Activated CD8-positive, alpha-beta T cell treated with anti-CD3 and anti-CD28 coated beads for 36 hours (primary cell): Measurements from ENCODE around the gene NKTR. TPM values are rescaled to one million over a fixed set of nuclear protein-coding genes. Genes with fewer than 3 reads are reported as not detected.
"Not testable (repeated sequence)": the region's sequence is repeated elsewhere in the genome, so short reads cannot be mapped to it uniquely, and the experiment has no call there.

ENCODE experiments used
- ATAC-seq: fragments of 200-7000 bp; cut with Tn5 transposase; one replicate; pipeline ENCODE4 v1.10.0; 2021; ENCODE audit warnings: mild to moderate bottlenecking, moderate library complexity
- CTCF ChIA-PET: fragments of 350-600 bp; sonication (Branson Sonifier 250); formaldehyde crosslinking; loops from one replicate; lab custom pipeline; 2021; ENCODE audit warnings: antibody characterized with exemption; lab: Charles Lee
- POLR2A ChIA-PET: fragments of 350-600 bp; sonication (Branson Sonifier 250); formaldehyde crosslinking; loops from one replicate; lab custom pipeline; 2021; ENCODE audit warnings: antibody characterized with exemption; lab: Charles Lee
- DNase-seq: peaks from one replicate; pipeline ENCODE4 v3.0.0-alpha.2; 2020
- H3K27ac Mint-ChIP-seq: one replicate; pipeline ENCODE4 v1.8.0; 2021; ENCODE audit warnings: mild to moderate bottlenecking, mixed read lengths
- H3K27me3 Mint-ChIP-seq: one replicate; pipeline ENCODE4 v1.8.0; 2021; ENCODE audit warnings: mixed read lengths
- H3K36me3 Mint-ChIP-seq: one replicate; pipeline ENCODE4 v1.8.0; 2021; ENCODE audit warnings: low read depth, mixed read lengths
- H3K4me1 Mint-ChIP-seq: one replicate; pipeline ENCODE4 v1.8.0; 2021; ENCODE audit warnings: low read depth, mixed read lengths
- H3K4me3 Mint-ChIP-seq: one replicate; pipeline ENCODE4 v1.8.0; 2021; ENCODE audit warnings: mild to moderate bottlenecking, moderate library complexity, mixed read lengths
- H3K9me3 Mint-ChIP-seq: one replicate; pipeline ENCODE4 v1.8.0; 2021; ENCODE audit warnings: mixed read lengths
- intact Hi-C: fragments of 100-400 bp; cut with micrococcal nuclease; formaldehyde crosslinking; loops from one replicate; pipeline ENCODE4 v1.10.0; 2022
- total RNA-seq, 2 experiments: library from RNA; stranded (reverse); gene quantifications; one replicate each; pipeline ENCODE4 v1.2.3, GENCODE V29; 2021
- TF ChIP-seq, protein P1 (sequence below): fragments of 200-600 bp; IDR thresholded peaks from one replicate; pipeline ENCODE4 v1.8.0; 2022; ENCODE audit warnings: antibody characterized with exemption, mild to moderate bottlenecking

The NKTR gene
- 10 to 100 TPM; 63.4 to 65.9 TPM for total RNA-seq

DNA sequence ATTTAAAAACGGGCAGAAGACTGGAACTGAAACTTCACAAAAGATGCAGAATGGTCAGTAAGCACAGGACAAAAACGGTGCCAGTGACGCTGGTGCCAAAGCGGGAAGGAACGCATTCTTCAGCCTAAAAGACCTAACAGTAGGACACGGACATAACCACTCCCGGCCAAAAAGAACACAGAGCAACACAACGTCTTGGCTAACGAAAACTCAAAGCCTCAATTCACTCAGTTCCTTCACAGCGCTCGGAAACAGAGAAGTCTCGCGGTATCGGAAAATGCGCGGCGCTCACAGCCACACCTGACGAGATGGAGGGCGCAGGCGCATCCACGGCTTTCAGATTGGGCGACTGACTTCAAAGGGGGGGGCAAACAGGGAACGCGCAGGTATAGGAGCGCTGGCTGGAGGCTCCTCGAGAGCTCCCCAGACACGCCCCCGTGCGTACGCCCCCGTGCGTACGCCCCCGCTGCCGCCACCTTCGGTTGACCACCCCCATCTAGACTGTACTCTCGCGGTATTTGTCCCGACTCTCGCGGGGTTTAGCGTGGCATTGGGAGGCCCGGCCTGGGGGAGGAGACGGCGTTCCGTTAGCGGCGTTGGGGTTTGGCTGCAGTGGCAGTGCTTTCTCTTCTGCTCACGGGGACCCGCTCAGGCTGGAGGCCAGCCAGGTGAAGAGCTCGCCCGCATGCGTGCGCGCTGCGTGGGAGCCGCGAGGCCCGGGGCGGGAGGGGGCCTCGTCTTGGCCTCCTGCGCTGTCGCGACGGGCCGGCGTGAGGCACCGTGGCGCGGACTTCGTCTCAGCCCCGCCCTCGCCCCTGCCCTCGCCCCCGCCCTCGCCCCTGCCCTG lies at the start of gene NKTR:
Gene NKTR (plus strand): TSS at position 576 of the 847 bp plus-strand sequence. CDS start 321 bp downstream, outside the sequence.
- no peaks in the 10 kb centered on the region for H3K27me3 Mint-ChIP-seq
- TF ChIP-seq, protein P1, sequence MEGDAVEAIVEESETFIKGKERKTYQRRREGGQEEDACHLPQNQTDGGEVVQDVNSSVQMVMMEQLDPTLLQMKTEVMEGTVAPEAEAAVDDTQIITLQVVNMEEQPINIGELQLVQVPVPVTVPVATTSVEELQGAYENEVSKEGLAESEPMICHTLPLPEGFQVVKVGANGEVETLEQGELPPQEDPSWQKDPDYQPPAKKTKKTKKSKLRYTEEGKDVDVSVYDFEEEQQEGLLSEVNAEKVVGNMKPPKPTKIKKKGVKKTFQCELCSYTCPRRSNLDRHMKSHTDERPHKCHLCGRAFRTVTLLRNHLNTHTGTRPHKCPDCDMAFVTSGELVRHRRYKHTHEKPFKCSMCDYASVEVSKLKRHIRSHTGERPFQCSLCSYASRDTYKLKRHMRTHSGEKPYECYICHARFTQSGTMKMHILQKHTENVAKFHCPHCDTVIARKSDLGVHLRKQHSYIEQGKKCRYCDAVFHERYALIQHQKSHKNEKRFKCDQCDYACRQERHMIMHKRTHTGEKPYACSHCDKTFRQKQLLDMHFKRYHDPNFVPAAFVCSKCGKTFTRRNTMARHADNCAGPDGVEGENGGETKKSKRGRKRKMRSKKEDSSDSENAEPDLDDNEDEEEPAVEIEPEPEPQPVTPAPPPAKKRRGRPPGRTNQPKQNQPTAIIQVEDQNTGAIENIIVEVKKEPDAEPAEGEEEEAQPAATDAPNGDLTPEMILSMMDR, result no peak
- peak within 1 kb of the TSS; percentile 99 for H3K27ac Mint-ChIP-seq
- peaks cover 28% of the 10 kb centered on the region for H3K4me1 Mint-ChIP-seq
- DNase-seq, result peak; percentile 99
- H3K9me3 Mint-ChIP-seq, result peaks cover 6% of the 10 kb centered on the region
- ATAC-seq, result peak; percentile 88
- CTCF ChIA-PET, result interaction anchor here (0.9 to 3.5 kb wide), 7 partner anchors 9 to 36 kb away, joined by 3 to 18 read pairs (median 6); partner anchors contain the start of gene SS18L2
- peaks cover 44% of the 10 kb centered on the region for H3K36me3 Mint-ChIP-seq
- H3K4me3 Mint-ChIP-seq, result peak within 1 kb of the TSS; percentile 88
- intact Hi-C loops, result loop anchor here (5.0 kb wide), 1 partner anchor 37 kb away; no protein-coding TSS in a partner anchor
- POLR2A ChIA-PET, result interaction anchor here (0.7 to 4.0 kb wide), 18 partner anchors 9 to 99 kb away, joined by 3 to 43 read pairs (median 4); partner anchors contain the start of genes SEC22C, SS18L2 and VIPR1

DNA sequence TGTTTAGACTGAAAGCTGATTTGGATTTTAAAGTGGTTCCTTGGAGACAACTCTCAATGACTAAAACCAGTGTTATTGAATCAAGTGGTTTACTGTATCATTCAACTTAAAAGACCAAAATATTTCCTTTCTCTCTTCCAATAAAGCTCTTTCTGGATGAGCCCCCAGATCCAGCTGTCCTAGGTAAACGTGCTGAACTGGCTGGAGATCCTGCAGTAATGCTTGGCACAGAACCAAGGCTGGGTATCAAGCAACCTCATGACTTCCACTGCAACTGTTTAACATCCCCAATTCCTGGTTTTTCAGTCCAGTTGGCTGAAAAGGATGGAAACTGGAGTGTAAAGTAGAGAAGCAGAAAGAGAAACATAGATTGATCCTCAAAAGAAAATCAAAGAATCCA lies 47.7 kb upstream of the NKTR start:
- Mint-ChIP-seq H3K4me1 (peaks cover 19% of the 10 kb centered on the region), H3K9me3 (no peaks in the 10 kb centered on the region), H3K36me3 (peaks cover 38% of the 10 kb centered on the region), H3K27ac (no peak overlapping the region), H3K27me3 (no peaks in the 10 kb centered on the region), H3K4me3 (no peak overlapping the region)
- TF ChIP-seq, protein P1, result no peak
- DNase-seq, result no peak
- no peak for ATAC-seq
- CTCF ChIA-PET, result interaction anchor here (1.0 kb wide), 1 partner anchor 51 kb away, joined by 3 read pairs; no protein-coding TSS in a partner anchor
- POLR2A ChIA-PET, result no interaction called here
- intact Hi-C loops, result no loop called here

DNA sequence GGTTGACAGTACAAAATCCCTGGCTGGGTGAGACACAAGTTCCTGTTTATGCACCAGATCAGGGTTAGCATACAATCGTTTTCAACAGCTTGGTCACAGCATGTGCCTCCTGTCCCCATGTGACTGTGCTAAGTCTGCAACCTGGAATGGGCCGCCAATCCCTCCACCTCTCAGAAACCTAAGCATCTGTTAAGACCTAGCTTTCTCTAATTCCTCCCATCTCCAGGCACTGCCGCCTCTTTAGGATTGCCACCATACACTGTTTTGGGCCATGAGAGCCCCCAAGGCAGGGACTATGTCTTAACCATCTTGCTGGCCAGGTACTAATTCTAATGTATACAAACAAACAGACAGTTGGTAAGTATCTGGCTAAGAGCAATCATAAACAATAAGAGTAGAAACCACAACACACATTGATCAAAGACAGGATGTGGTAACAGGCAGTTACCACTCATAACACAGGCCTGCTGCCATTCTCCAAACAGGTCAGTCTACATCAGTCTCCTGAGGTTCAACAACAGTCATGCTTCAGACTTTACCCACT lies 44.3 kb upstream of the NKTR start:
- Mint-ChIP-seq H3K9me3 (no peaks in the 10 kb centered on the region), H3K27me3 (no peaks in the 10 kb centered on the region), H3K4me3 (no peak overlapping the region), H3K36me3 (peaks cover 50% of the 10 kb centered on the region), H3K4me1 (peaks cover 19% of the 10 kb centered on the region), H3K27ac (peak overlapping the region; percentile 83)
- CTCF ChIA-PET, result interaction anchor here (1.0 kb wide), 1 partner anchor 9 kb away, joined by 3 read pairs; no protein-coding TSS in a partner anchor
- intact Hi-C loops, result no loop called here
- peak; percentile 49 for DNase-seq
- TF ChIP-seq, protein P1, result no peak
- POLR2A ChIA-PET, result no interaction called here
- peak; percentile 98 for ATAC-seq

DNA sequence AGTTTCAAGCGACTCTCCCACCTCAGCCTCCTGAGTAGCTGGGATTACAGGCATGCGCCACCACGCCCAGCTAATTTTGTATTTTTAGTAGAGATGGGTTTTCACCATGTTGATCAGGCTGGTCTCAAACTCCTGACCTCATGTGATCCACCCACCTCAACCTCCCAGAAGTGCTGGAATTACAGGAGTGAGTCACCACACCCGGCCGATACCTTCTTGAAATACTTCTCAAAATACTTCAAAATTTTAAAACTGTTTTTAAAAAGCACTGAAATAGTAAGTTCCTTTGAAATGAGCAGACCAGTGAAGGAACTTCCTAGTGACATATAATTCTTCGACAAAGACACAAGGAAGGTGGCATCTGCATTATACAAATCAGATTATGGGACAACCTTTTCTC lies 43.7 kb upstream of the NKTR start:
- ATAC-seq, POLR2A ChIA-PET, H3K27me3 Mint-ChIP-seq, DNase-seq, intact Hi-C loops, H3K9me3 Mint-ChIP-seq, CTCF ChIA-PET, H3K4me3 Mint-ChIP-seq: not testable (repeated sequence)
- Mint-ChIP-seq H3K27ac (peak overlapping the region; percentile 83), H3K4me1 (peaks cover 22% of the 10 kb centered on the region), H3K36me3 (peaks cover 52% of the 10 kb centered on the region)

DNA sequence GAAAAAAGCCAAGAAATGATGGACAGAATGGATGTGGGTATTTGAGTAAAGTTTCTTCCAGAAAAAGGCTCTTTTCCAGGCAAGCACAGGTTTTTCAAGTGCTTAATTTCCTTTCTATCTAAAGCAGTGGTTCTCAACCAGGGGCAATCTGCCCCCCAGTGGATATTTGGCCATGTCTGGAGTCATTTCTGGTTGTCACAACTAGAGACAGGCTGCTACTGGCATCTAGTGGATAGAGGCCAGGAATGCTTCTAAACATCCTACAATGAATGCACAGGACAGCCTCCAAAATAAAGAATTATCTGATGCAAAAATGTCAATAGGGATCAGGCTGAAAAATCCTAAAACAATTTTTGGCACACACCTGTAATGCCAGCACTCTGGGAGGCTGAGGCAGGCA lies 42.6 kb upstream of the NKTR start:
- CTCF ChIA-PET, result interaction anchor here (1.9 kb wide), 1 partner anchor 11 kb away, joined by 7 read pairs; no protein-coding TSS in a partner anchor
- Mint-ChIP-seq H3K36me3 (peaks cover 52% of the 10 kb centered on the region), H3K4me1 (peaks cover 26% of the 10 kb centered on the region), H3K9me3 (no peaks in the 10 kb centered on the region), H3K4me3 (no peak overlapping the region), H3K27me3 (no peaks in the 10 kb centered on the region), H3K27ac (no peak overlapping the region)
- no peak for ATAC-seq
- DNase-seq, result peak; percentile 27
- intact Hi-C loops, result no loop called here
- TF ChIP-seq, protein P1, result peak; percentile 18
- POLR2A ChIA-PET, result no interaction called here
